ENCODE results near the gene POLN. TPM values are rescaled to one million over a fixed set of nuclear protein-coding genes. Genes with fewer than 3 reads are reported as not detected.

POLN gene
- total RNA-seq, 3 donors from 2014 or later (not counting 1 experiment from before 2014, with no cell fraction given) = 2.6 to 6.9 (median 3.3) TPM

DNA sequence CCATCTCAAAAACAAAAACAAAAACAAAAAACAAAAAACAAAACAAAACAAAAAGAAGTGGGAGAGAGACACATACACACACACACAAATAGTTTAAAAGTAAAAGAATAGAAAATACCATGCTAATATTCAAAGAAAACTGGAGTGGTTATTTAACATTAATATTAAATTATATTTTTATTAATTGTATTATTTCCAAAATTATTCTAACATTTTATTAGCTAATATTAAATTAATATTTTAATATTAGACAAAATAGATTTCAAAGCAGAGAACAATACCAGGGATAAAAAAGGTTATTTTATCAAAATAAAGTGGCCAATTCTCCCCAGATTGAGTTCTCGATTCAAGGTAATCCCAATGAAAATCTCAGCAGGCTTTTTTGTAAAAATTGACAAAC is 91.8 kb downstream of the POLN start:
- Mint-ChIP-seq H3K4me3 (no peak overlapping the region), H3K9me3 (peaks cover 2 to 3% of the 10 kb centered on the region in 2 donors), H3K36me3 (peaks cover 11% of the 10 kb centered on the region), H3K27ac (no peak overlapping the region), H3K4me1 (no peaks in the 10 kb centered on the region), H3K27me3 (ENCODE audit: low read depth in 2 of 2) (peaks cover 4 to 12% of the 10 kb centered on the region in 2 donors)
- no peaks in the 10 kb centered on the region for H3K27me3 ChIP-seq (ENCODE audit: control insufficient read depth, insufficient read depth, low read length)
- H3K4me1 ChIP-seq (ENCODE audit: control insufficient read depth, insufficient read depth, low read length) = no peaks in the 10 kb centered on the region
- no peaks in the 10 kb centered on the region for H3K9me3 ChIP-seq (ENCODE audit: control insufficient read depth, insufficient read depth, low read length)
- 88% methylated on average over 1 of the region's 1 CpG for WGBS (ENCODE audit: insufficient coverage)
- no peak for ATAC-seq
- no peak overlapping the region for H3K4me3 ChIP-seq (ENCODE audit: low read length)
- intact Hi-C loops (cut with micrococcal nuclease) = no loop called here
- H3K36me3 ChIP-seq (ENCODE audit: control insufficient read depth, insufficient read depth, low read length) = no peaks in the 10 kb centered on the region
- no peak for DNase-seq
- H3K27ac ChIP-seq (ENCODE audit: low read length) = no peak overlapping the region
- TF ChIP-seq, protein P1, sequence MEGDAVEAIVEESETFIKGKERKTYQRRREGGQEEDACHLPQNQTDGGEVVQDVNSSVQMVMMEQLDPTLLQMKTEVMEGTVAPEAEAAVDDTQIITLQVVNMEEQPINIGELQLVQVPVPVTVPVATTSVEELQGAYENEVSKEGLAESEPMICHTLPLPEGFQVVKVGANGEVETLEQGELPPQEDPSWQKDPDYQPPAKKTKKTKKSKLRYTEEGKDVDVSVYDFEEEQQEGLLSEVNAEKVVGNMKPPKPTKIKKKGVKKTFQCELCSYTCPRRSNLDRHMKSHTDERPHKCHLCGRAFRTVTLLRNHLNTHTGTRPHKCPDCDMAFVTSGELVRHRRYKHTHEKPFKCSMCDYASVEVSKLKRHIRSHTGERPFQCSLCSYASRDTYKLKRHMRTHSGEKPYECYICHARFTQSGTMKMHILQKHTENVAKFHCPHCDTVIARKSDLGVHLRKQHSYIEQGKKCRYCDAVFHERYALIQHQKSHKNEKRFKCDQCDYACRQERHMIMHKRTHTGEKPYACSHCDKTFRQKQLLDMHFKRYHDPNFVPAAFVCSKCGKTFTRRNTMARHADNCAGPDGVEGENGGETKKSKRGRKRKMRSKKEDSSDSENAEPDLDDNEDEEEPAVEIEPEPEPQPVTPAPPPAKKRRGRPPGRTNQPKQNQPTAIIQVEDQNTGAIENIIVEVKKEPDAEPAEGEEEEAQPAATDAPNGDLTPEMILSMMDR (IDR thresholded peaks at IDR 0.05) = no peak

DNA sequence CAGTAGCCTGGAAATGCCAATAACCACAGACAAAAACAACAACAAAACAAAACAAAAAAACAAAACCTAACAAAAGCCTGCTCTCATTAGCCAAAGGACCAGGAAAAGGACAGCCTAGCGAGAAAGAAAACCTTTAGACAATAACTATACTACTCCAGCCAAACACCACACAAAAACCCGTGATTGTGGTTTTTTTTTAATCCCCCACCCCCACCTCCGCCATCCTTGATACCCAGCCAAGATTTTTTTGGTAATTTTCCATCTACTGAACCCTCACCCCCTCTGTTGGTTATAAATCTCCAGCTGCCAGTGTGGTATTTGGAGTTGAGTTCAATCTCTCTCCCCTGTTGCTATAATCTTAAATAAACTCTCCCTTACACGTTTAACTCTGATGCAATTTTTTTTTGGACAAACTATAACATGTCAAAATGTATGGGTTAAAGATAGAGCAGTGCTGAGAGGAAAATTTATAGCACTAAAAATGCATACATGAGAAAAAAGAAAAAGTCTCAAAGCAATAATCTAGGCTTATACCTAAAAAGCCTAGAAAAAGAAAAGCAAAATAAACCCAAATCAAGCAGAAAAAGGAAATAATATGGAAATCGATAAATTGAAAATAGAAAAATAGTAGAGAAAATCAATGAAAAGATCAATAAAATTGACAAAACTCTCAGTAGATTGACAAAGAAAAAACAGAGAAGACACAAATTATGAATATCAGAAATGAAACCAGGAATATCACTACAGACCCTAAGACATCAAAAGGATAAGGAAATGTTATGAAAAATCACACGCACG is 99.1 kb downstream of the POLN start:
- H3K4me3 Mint-ChIP-seq = no peak overlapping the region
- no peak for ATAC-seq
- H3K9me3 Mint-ChIP-seq = no peaks in the 10 kb centered on the region
- Histone ChIP-seq H3K27ac (ENCODE audit: low read length) (no peak overlapping the region), H3K27me3 (ENCODE audit: control insufficient read depth, insufficient read depth, low read length) (no peaks in the 10 kb centered on the region), H3K4me1 (ENCODE audit: control insufficient read depth, insufficient read depth, low read length) (no peaks in the 10 kb centered on the region), H3K4me3 (ENCODE audit: low read length) (no peak overlapping the region), H3K9me3 (ENCODE audit: control insufficient read depth, insufficient read depth, low read length) (no peaks in the 10 kb centered on the region), H3K36me3 (ENCODE audit: control insufficient read depth, insufficient read depth, low read length) (no peaks in the 10 kb centered on the region)
- no peaks in the 10 kb centered on the region for H3K4me1 Mint-ChIP-seq
- peaks cover 4 to 19% of the 10 kb centered on the region in 2 donors for H3K27me3 Mint-ChIP-seq (ENCODE audit: low read depth in 2 of 2)
- TF ChIP-seq, protein P1 (IDR thresholded peaks at IDR 0.05) = no peak
- intact Hi-C loops (cut with micrococcal nuclease) = no loop called here
- WGBS (ENCODE audit: insufficient coverage) = 76% methylated on average over 3 of the region's 7 CpGs
- H3K36me3 Mint-ChIP-seq = no peaks in the 10 kb centered on the region
- DNase-seq = no peak
- no peak overlapping the region for H3K27ac Mint-ChIP-seq

GRCh38 chr4:2141762-2142451 is 100.0 kb downstream of the POLN start:
- H3K4me3 ChIP-seq (ENCODE audit: low read length) = no peak overlapping the region
- intact Hi-C loops (cut with micrococcal nuclease) = no loop called here
- DNase-seq (peak in 1 of 2 donors; percentile 38), ATAC-seq (no peak)
- Mint-ChIP-seq H3K36me3 (no peaks in the 10 kb centered on the region), H3K27me3 (ENCODE audit: low read depth in 2 of 2) (peaks cover 4 to 20% of the 10 kb centered on the region in 2 donors), H3K4me3 (no peak overlapping the region), H3K9me3 (no peaks in the 10 kb centered on the region), H3K4me1 (no peaks in the 10 kb centered on the region), H3K27ac (no peak overlapping the region)
- H3K27me3 ChIP-seq (ENCODE audit: control insufficient read depth, insufficient read depth, low read length) = no peaks in the 10 kb centered on the region
- H3K4me1 ChIP-seq (ENCODE audit: control insufficient read depth, insufficient read depth, low read length) = no peaks in the 10 kb centered on the region
- H3K27ac ChIP-seq (ENCODE audit: low read length) = no peak overlapping the region
- H3K9me3 ChIP-seq (ENCODE audit: control insufficient read depth, insufficient read depth, low read length) = no peaks in the 10 kb centered on the region
- H3K36me3 ChIP-seq (ENCODE audit: control insufficient read depth, insufficient read depth, low read length) = no peaks in the 10 kb centered on the region
- WGBS (ENCODE audit: insufficient coverage) = 75% methylated on average over 7 of the region's 7 CpGs
- TF ChIP-seq, protein P1 (IDR thresholded peaks at IDR 0.05) = no peak

Data from natural killer cell (primary cell).